GM23248 (cell line): ENCODE data around the gene ZNF544.

Experiments used
- EZH2 ChIP-seq: fragments of 200-600 bp; sonication (generic); IDR thresholded peaks from 2 replicates; pipeline ENCODE4 v1.6.1; 2018; ENCODE audit warnings: antibody characterized with exemption, mild to moderate bottlenecking; ENCODE audit not compliant: insufficient read depth, poor library complexity, severe bottlenecking
- EZH2phosphoT487 ChIP-seq: fragments of 200-600 bp; sonication (generic); IDR thresholded peaks from 2 replicates; pipeline ENCODE4 v1.6.1; 2018; ENCODE audit warnings: antibody characterized with exemption, moderate library complexity, mild to moderate bottlenecking, low read depth; ENCODE audit not compliant: insufficient read depth

GRCh38 chr19:58237324-58237723 is 8.6 kb downstream of the ZNF544 start:
- TF ChIP-seq EZH2phosphoT487 (no peak), EZH2 (no peak)
